HepG2 (cell line): Measurements from ENCODE around the gene GOLGA8R. TPM values are rescaled to one million over a fixed set of nuclear protein-coding genes. Genes with fewer than 3 reads are reported as not detected.
"Not testable (repeated sequence)": the region's sequence is repeated elsewhere in the genome, so short reads cannot be mapped to it uniquely, and the experiment has no call there.

ENCODE experiments used
- ATAC-seq: fragments of 200-7000 bp; cut with Tn5 transposase; 3 replicates; pipeline ENCODE4 v1.9.1; 2020; ENCODE audit warnings: mild to moderate bottlenecking, moderate library complexity
- Bru-seq: library from RNA; stranded (reverse); fragments of 400-500 nt; gene quantifications from one replicate; lab custom pipeline; 2021; lab: Mats Ljungman, UMichigan
- BruChase-seq, 2 experiments: library from RNA; stranded (reverse); fragments of 400-500 nt; gene quantifications; one replicate each; lab custom pipeline; 2021; lab: Mats Ljungman, UMichigan
- BruUV-seq: library from RNA; stranded (reverse); fragments of 400-500 nt; replicated peaks from 2 replicates; lab custom pipeline; 2021; lab: Mats Ljungman, UMichigan
- CTCF ChIA-PET: fragments of 300-600 bp; formaldehyde crosslinking; extraction: SDS; loops from one replicate; lab custom pipeline; 2021; ENCODE audit warnings: low total read pairs, inconsistent platforms, low intra/inter-chr PET ratio; lab: Yijun Ruan, JAX
- POLR2A ChIA-PET: fragments of 350-600 bp; sonication (Branson Sonifier 250); formaldehyde crosslinking; loops from one replicate; lab custom pipeline; 2020; ENCODE audit warnings: antibody characterized with exemption, inconsistent platforms; lab: Yijun Ruan, JAX
- DNase-seq: peaks from one replicate; pipeline ENCODE4 v3.0.0-alpha.2; 2015; ENCODE audit warnings: low spot score
- FAIRE-seq: peaks from 3 replicates; lab custom pipeline; 2011; peaks lifted over from hg19 to GRCh38; lab: Jason Lieb, UNC
- H2AFZ ChIP-seq: one replicate; pipeline ENCODE4 v1.6.1; 2011; ENCODE audit warnings: low read length, inconsistent platforms
- H3K27ac ChIP-seq: fragments of 300-600 bp; 3 replicates; pipeline ENCODE4 v1.8.0; 2011; ENCODE audit warnings: mixed run types, mild to moderate bottlenecking, mixed read lengths, low read length, inconsistent platforms; ENCODE audit not compliant: insufficient read depth; ENCODE audit errors: extremely low read length
- H3K27me3 ChIP-seq, 2 experiments: fragments of 200-600 bp in 1 of 2; 2 replicates in 1 of 2; 3 replicates in 1 of 2; pipeline versions ENCODE4 v1.6.0 to v1.8.0; 2011; ENCODE audit warnings: low read length in 2 of 2, mild to moderate bottlenecking in 2 of 2, moderate library complexity in 2 of 2, inconsistent platforms in 1 of 2; ENCODE audit not compliant: insufficient read depth in 2 of 2, control insufficient read depth in 1 of 2
- H3K36me3 ChIP-seq, 2 experiments: fragments of 200-600 bp in 1 of 2; replicated peaks in 1 of 2; 2 replicates in 1 of 2; 3 replicates in 1 of 2; pipeline versions ENCODE4 v1.5.1 to v1.8.0; 2011; ENCODE audit warnings: low read length in 2 of 2, inconsistent platforms in 1 of 2; ENCODE audit not compliant: insufficient read depth in 2 of 2, control insufficient read depth in 1 of 2
- H3K4me1 ChIP-seq: 2 replicates; pipeline ENCODE4 v1.5.1; 2012; ENCODE audit warnings: low read length, inconsistent platforms; ENCODE audit not compliant: insufficient read depth
- H3K4me2 ChIP-seq: 2 replicates; pipeline ENCODE4 v1.6.0; 2011; ENCODE audit warnings: low read depth, low read length, inconsistent platforms
- H3K4me3 ChIP-seq, 3 experiments: fragments of 200-600 bp in 1 of 3; sonication (generic), shearing (Covaris generic) in 1 of 3; replicated peaks in 1 of 3; 2 replicates each; pipeline ENCODE4 v1.5.1; 2011 to 2016; ENCODE audit warnings: low read length in 3 of 3, inconsistent platforms in 2 of 3, low read depth in 2 of 3, mild to moderate bottlenecking in 2 of 3, control low read depth in 1 of 3, mixed read lengths in 1 of 3; ENCODE audit not compliant: insufficient read depth in 1 of 3
- H3K79me2 ChIP-seq: one replicate; pipeline ENCODE4 v1.6.1; 2011; ENCODE audit warnings: low read length, inconsistent platforms; ENCODE audit not compliant: insufficient read depth
- H3K9ac ChIP-seq: 2 replicates; pipeline ENCODE4 v1.6.0; 2011; ENCODE audit warnings: mild to moderate bottlenecking, low read depth, low read length, inconsistent platforms; ENCODE audit not compliant: insufficient read depth
- H3K9me3 ChIP-seq: 2 replicates; pipeline ENCODE4 v1.5.1; 2012; ENCODE audit warnings: mild to moderate bottlenecking, low read length
- H4K20me1 ChIP-seq: 2 replicates; pipeline ENCODE4 v1.6.0; 2011; ENCODE audit warnings: inconsistent platforms, mild to moderate bottlenecking, low read length, moderate library complexity; ENCODE audit not compliant: insufficient read depth
- WGBS: methylation state at CpG from one replicate; pipeline ENCODE4 v1.1.6; 2017; ENCODE audit warnings: low lambda C conversion rate; 5-methylcytosine and 5-hydroxymethylcytosine counted together
- in situ Hi-C: cut with HindIII; loops from 2 replicates; pipeline ENCODE4 v1.10.0; 2017; ENCODE audit warnings: low pct_unique_long_range_greater_than_20kb; ENCODE audit not compliant: extremely low pct_ligation_motif_present
- intact Hi-C: fragments of 100-400 bp; cut with micrococcal nuclease; formaldehyde crosslinking; loops from one replicate; pipeline ENCODE4 v1.10.0; 2022; ENCODE audit not compliant: unreplicated experiment
- long read RNA-seq, 2 experiments: library from RNA in 1 of 2; library from polyadenylated mRNA in 1 of 2; stranded (forward) in 1 of 2; unstranded in 1 of 2; transcript quantifications; one replicate each; pipeline ENCODE4 v2.0.0, GENCODE V29; 2019 to 2022
- polyA minus RNA-seq, 3 experiments: library from RNA; depleted of rRNA, polyadenylated mRNA; stranded (reverse); fragments of >200 nt; gene quantifications; 2 replicates each; pipeline ENCODE4 v1.2.3, GENCODE V29; 2011; ENCODE audit warnings: low replicate concordance in 1 of 3
- polyA plus RNA-seq, 8 experiments: library from polyadenylated mRNA; depleted of rRNA in 3 of 8; stranded (reverse) in 7 of 8; unstranded in 1 of 8; fragments of >200 nt; fragmentation: Illumina TruSeq in 4 of 8; extraction: Trizol in 4 of 8; gene quantifications; 2 replicates each; pipeline versions ENCODE4 v1.2.1 to v1.2.3, GENCODE V29; 2011 to 2016; ENCODE audit warnings: low read depth in 4 of 8, missing spikeins in 1 of 8, mixed read lengths in 1 of 8; ENCODE audit not compliant: insufficient read depth in 1 of 8
- total RNA-seq, 5 experiments: library from RNA; depleted of rRNA; stranded (reverse); fragments of >200 nt; fragmentation: Illumina TruSeq; extraction: Trizol; gene quantifications; 2 replicates each; pipeline ENCODE4 v1.2.3, GENCODE V29; 2016; ENCODE audit warnings: low read depth in 1 of 5

The GOLGA8R gene, protein sequence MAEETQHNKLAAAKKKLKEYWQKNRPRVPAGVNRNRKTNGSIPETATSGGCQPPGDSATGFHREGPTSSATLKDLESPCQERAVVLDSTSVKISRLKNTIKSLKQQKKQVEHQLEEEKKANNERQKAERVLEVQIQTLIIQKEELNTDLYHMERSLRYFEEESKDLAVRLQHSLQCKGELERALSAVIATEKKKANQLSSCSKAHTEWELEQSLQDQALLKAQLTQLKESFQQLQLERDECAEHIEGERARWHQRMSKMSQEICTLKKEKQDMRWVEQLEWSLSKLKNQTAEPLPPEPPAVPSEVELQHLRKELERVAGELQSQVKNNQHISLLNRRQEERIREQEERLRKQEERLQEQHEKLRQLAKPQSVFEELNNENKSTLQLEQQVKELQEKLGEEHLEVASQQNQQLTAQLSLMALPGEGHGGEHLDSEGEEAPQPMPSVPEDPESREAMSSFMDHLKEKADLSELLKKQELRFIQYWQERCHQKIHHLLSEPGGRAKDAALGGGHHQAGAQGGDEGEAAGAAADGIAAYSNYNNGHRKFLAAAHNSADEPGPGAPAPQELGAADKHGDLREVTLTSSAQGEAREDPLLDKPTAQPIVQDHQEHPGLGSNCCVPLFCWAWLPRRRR
- 0.09 TPM in 1 of 2 replicates, not detected in the other for total RNA-seq (2016; rRNA removed; fragmentation: Illumina TruSeq; extraction: Trizol)
- total RNA-seq (2016; cell fraction: cytosol; rRNA removed; fragmentation: Illumina TruSeq; extraction: Trizol; ENCODE audit: low read depth): not detected in 2 replicates
- total RNA-seq (2016; cell fraction: insoluble cytoplasmic fraction; rRNA removed; fragmentation: Illumina TruSeq; extraction: Trizol): not detected in 2 replicates
- 0.12 TPM in 1 of 2 replicates, not detected in the other for total RNA-seq (2016; cell fraction: membrane; rRNA removed; fragmentation: Illumina TruSeq; extraction: Trizol)
- not detected in 2 replicates for total RNA-seq (2016; cell fraction: nucleus; rRNA removed; fragmentation: Illumina TruSeq; extraction: Trizol)
- 0.08 and 0.12 TPM in 2 replicates for polyA plus RNA-seq (2011; rRNA removed)
- 0.03 TPM in 1 of 2 replicates, not detected in the other for polyA plus RNA-seq (2011; cell fraction: cytosol; rRNA removed)
- 1.0 and 1.4 TPM in 2 replicates for polyA plus RNA-seq (2011; cell fraction: nucleus; rRNA removed)
- polyA plus RNA-seq (2012): 0.29 and 0.86 TPM in 2 replicates
- not detected in 2 replicates for polyA plus RNA-seq (2016; cell fraction: cytosol; fragmentation: Illumina TruSeq; extraction: Trizol; ENCODE audit: low read depth)
- not detected in 2 replicates for polyA plus RNA-seq (2016; cell fraction: insoluble cytoplasmic fraction; fragmentation: Illumina TruSeq; extraction: Trizol; ENCODE audit: low read depth)
- not detected in 2 replicates for polyA plus RNA-seq (2016; cell fraction: membrane; fragmentation: Illumina TruSeq; extraction: Trizol; ENCODE audit: low read depth)
- 0.29 TPM in 1 of 2 replicates, not detected in the other for polyA plus RNA-seq (2016; cell fraction: nucleus; fragmentation: Illumina TruSeq; extraction: Trizol; ENCODE audit: insufficient read depth, low read depth)
- polyA minus RNA-seq (2011; rRNA and poly(A)+ RNA removed; ENCODE audit: low replicate concordance): 0.06 and 0.65 TPM in 2 replicates
- polyA minus RNA-seq (2011; cell fraction: cytosol; rRNA and poly(A)+ RNA removed): not detected in 2 replicates
- 0.64 and 1.2 TPM in 2 replicates for polyA minus RNA-seq (2011; cell fraction: nucleus; rRNA and poly(A)+ RNA removed)
- percentile 8 among the genes with signal in this experiment for Bru-seq, nascent RNA
- BruChase-seq, experiment 1, labeled RNA remaining after a 6-hour chase: percentile 16 among the genes with signal in this experiment
- percentile 14 among the genes with signal in this experiment for BruChase-seq, experiment 2, labeled RNA remaining after a 2-hour chase
- long read RNA-seq, experiment 1: 0 reads
- long read RNA-seq, experiment 2: 0 reads

GRCh38 chr15:30414160-30414559 is at the start of gene GOLGA8R:
GOLGA8R (minus strand) TSS chr15:30414260; CDS start chr15:30414162, 98 bp downstream.
- H4K20me1 ChIP-seq, ATAC-seq, FAIRE-seq, H3K36me3 ChIP-seq, H3K79me2 ChIP-seq, intact Hi-C loops, H3K27ac ChIP-seq, H2AFZ ChIP-seq, CTCF ChIA-PET, H3K4me1 ChIP-seq, POLR2A ChIA-PET, BruUV-seq, DNase-seq, H3K9me3 ChIP-seq, H3K4me2 ChIP-seq, H3K27me3 ChIP-seq, H3K4me3 ChIP-seq, in situ Hi-C loops, H3K9ac ChIP-seq: not testable (repeated sequence)
- WGBS: no CpG with 5 or more reads among the region's 7 CpGs

GRCh38 chr15:30463849-30464248 is 49.8 kb upstream of the GOLGA8R start:
- H3K9me3 ChIP-seq, H3K79me2 ChIP-seq, H3K4me2 ChIP-seq, in situ Hi-C loops, H3K4me1 ChIP-seq, DNase-seq, POLR2A ChIA-PET, CTCF ChIA-PET, intact Hi-C loops, ATAC-seq, H3K27me3 ChIP-seq, H3K9ac ChIP-seq, H3K36me3 ChIP-seq, H2AFZ ChIP-seq, H3K27ac ChIP-seq, H3K4me3 ChIP-seq, FAIRE-seq, BruUV-seq, H4K20me1 ChIP-seq: not testable (repeated sequence)
- WGBS: no CpG with 5 or more reads among the region's 1 CpG

DNA sequence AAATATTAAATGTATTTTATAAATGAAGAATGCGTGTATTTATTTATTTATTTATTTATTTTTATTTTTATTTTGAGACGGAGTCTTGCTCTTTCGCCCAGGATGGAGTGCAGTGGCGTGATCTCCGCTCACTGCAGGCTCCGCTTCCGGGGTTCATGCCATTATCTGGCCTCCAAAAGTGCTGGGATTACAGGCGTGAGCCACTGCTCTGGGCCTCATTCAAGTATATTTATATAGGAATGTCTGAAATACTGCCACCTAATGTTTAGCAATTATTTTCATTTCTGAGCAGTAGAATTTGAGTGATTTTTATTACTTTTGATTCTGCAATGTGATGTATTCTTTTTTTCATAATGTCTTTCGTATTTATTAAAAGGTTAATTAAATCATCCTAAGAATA is 48.1 kb upstream of the GOLGA8R start:
- H3K27ac ChIP-seq, H3K27me3 ChIP-seq, BruUV-seq, CTCF ChIA-PET, in situ Hi-C loops, H3K4me3 ChIP-seq, H3K4me1 ChIP-seq, H2AFZ ChIP-seq, intact Hi-C loops, DNase-seq, ATAC-seq, H3K4me2 ChIP-seq, H3K9ac ChIP-seq, H3K9me3 ChIP-seq, POLR2A ChIA-PET, H3K36me3 ChIP-seq, H4K20me1 ChIP-seq, FAIRE-seq, H3K79me2 ChIP-seq: not testable (repeated sequence)
- no CpG with 5 or more reads among the region's 9 CpGs for whole genome bisulfite sequencing
